HCT116 (cell line): ENCODE results near the gene TMEM94.

ENCODE experiments used
- CEBPB ChIP-seq: IDR thresholded peaks from 2 replicates; pipeline ENCODE4 v1.6.1; 2012; ENCODE audit warnings: low read depth
- CTCF ChIP-seq, 3 experiments: fragments of 200-600 bp in 1 of 3; sonication (generic) in 1 of 3; IDR thresholded peaks in 2 of 3; conservative IDR thresholded peaks in 1 of 3; 2 replicates each; pipeline ENCODE4 v1.5.1; 2012 to 2017; ENCODE audit warnings: low read depth in 2 of 3, low read length in 2 of 3, antibody characterized with exemption in 1 of 3, borderline replicate concordance in 1 of 3, control low read depth in 1 of 3, mild to moderate bottlenecking in 1 of 3, mixed read lengths in 1 of 3, mixed run types in 1 of 3, moderate library complexity in 1 of 3; ENCODE audit not compliant: insufficient read depth in 1 of 3
- EZH2phosphoT487 ChIP-seq: fragments of 200-600 bp; IDR thresholded peaks from 2 replicates; pipeline ENCODE4 v1.6.1; 2018; ENCODE audit warnings: antibody characterized with exemption, borderline replicate concordance
- FOSL1 ChIP-seq: IDR thresholded peaks from 2 replicates; pipeline ENCODE4 v1.6.1; 2012; ENCODE audit warnings: low read depth
- JUND ChIP-seq: IDR thresholded peaks from 2 replicates; pipeline ENCODE4 v1.6.1; 2012
- MAX ChIP-seq: IDR thresholded peaks from 2 replicates; pipeline ENCODE4 v1.6.1; 2012
- POLR2A ChIP-seq: IDR thresholded peaks from 2 replicates; pipeline ENCODE4 v1.7.0; 2011; ENCODE audit warnings: borderline replicate concordance; ENCODE audit not compliant: insufficient read depth, insufficient read length; ENCODE audit errors: extremely low read depth
- POLR2AphosphoS5 ChIP-seq: IDR thresholded peaks from 2 replicates; pipeline ENCODE4 v1.6.1; 2011; ENCODE audit warnings: mild to moderate bottlenecking, low read depth, low read length, moderate library complexity
- RAD21 ChIP-seq: IDR thresholded peaks from 2 replicates; pipeline ENCODE4 v1.6.1; 2012; ENCODE audit warnings: low read depth, mild to moderate bottlenecking
- YY1 ChIP-seq: IDR thresholded peaks from 2 replicates; pipeline ENCODE4 v1.6.1; 2011; ENCODE audit warnings: low read length, low read depth, moderate library complexity, mild to moderate bottlenecking; ENCODE audit not compliant: insufficient replicate concordance; ENCODE audit errors: extremely low read depth
- ZFX ChIP-seq: fragments of 450-650 bp; IDR thresholded peaks from 2 replicates; pipeline ENCODE4 v1.6.1; 2017

- TF ChIP-seq CTCF (IDR thresholded peaks at IDR 0.05 in 2 of 3, conservative IDR thresholded peaks at IDR 0.05 in 1 of 3; ENCODE audit: borderline replicate concordance in 1 of 3, insufficient read depth in 1 of 3, low read depth in 2 of 3, low read length in 2 of 3) (no peak), CEBPB (no peak), JUND (no peak), ZFX (no peak), POLR2A (no peak), YY1 (no peak), EZH2phosphoT487 (no peak), RAD21 (no peak), FOSL1 (no peak), MAX (no peak), POLR2AphosphoS5 (no peak)
These were observed 15.7 kb downstream of the TMEM94 start for GRCh38 chr17:75472119-75472518.
